Neural cell (in vitro differentiated cells): ENCODE results near the gene TLCD3A.

Experiments used
- CTCF ChIP-seq: fragments of 450-650 bp; IDR thresholded peaks from 2 replicates; pipeline ENCODE4 v1.5.1; 2014; ENCODE audit warnings: antibody characterized with exemption, mild to moderate bottlenecking, moderate library complexity; ENCODE audit not compliant: poor library complexity, severe bottlenecking
- EP300 ChIP-seq: fragments of 450-650 bp; conservative IDR thresholded peaks from 2 replicates; pipeline ENCODE4 v1.6.1; 2014; ENCODE audit warnings: antibody characterized with exemption, mild to moderate bottlenecking, moderate library complexity; ENCODE audit not compliant: poor library complexity, severe bottlenecking
- EZH2 ChIP-seq: fragments of 200-600, 300-800 bp; shearing (Covaris generic), sonication (generic); IDR thresholded peaks from 2 replicates; pipeline ENCODE4 v1.6.1; 2014; ENCODE audit warnings: antibody characterized with exemption, low read length, borderline replicate concordance, mild to moderate bottlenecking; ENCODE audit not compliant: insufficient read depth, poor library complexity, severe bottlenecking
- RAD21 ChIP-seq: fragments of 450-650 bp; conservative IDR thresholded peaks from 2 replicates; pipeline ENCODE4 v1.6.1; 2014; ENCODE audit warnings: antibody characterized with exemption, mild to moderate bottlenecking, moderate library complexity

- TF ChIP-seq CTCF (no peak), EP300 (no peak), RAD21 (no peak), EZH2 (no peak)
Measured at GRCh38 chr17:725746-726145, 6.7 kb upstream of the TLCD3A start.
